Effector memory CD4-positive, alpha-beta T cell (primary cell): ENCODE data around the gene PRKCD.

Source experiments
- DNase-seq, 3 donors: peaks; one replicate each; pipeline ENCODE4 v3.0.0-alpha.2; 2020
- H3K27ac ChIP-seq: 2 replicates; pipeline ENCODE4 v1.7.0; 2013; ENCODE audit warnings: mild to moderate bottlenecking, low read length, moderate library complexity; ENCODE audit not compliant: insufficient read depth, poor library complexity, severe bottlenecking
- H3K27me3 ChIP-seq: replicated peaks from 2 replicates; pipeline ENCODE4 v1.7.0; 2013; ENCODE audit warnings: mild to moderate bottlenecking, low read length; ENCODE audit not compliant: insufficient read depth, control insufficient read depth, poor library complexity, severe bottlenecking
- H3K36me3 ChIP-seq: 2 replicates; pipeline ENCODE4 v1.7.0; 2013; ENCODE audit warnings: mild to moderate bottlenecking, low read length, moderate library complexity; ENCODE audit not compliant: control insufficient read depth, insufficient read depth
- H3K4me1 ChIP-seq: 2 replicates; pipeline ENCODE4 v1.7.0; 2013; ENCODE audit warnings: low read length, mild to moderate bottlenecking; ENCODE audit not compliant: control insufficient read depth, insufficient read depth, poor library complexity, severe bottlenecking
- H3K4me3 ChIP-seq: 2 replicates; pipeline ENCODE4 v1.7.0; 2013; ENCODE audit warnings: low read length, low read depth, mild to moderate bottlenecking; ENCODE audit not compliant: insufficient read depth, poor library complexity, severe bottlenecking
- H3K9me3 ChIP-seq: 2 replicates; pipeline ENCODE4 v1.7.0; 2013; ENCODE audit warnings: mild to moderate bottlenecking, low read length, moderate library complexity; ENCODE audit not compliant: control insufficient read depth

The PRKCD gene

DNA sequence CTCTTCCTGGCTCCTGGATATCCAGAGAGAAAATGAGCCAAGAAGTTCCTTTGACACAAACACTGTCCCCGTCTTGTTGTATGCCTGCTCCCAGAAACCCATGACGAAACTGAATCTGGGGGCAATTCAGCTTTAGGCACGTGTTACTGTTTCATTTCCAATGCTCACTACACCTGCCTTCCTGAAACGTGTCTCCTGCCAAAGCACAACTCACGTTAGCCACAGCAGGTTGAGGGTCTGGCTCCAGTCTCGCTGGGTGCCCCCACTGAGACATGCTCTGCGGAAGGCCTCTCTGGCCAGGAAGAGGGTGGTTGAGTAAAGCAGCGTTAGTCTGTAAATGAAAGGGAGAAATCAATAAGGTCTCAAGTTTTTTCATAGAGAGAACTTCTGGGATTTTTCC is 37.5 kb upstream of the PRKCD start:
- no peaks in the 10 kb centered on the region for H3K9me3 ChIP-seq
- no peak overlapping the region for H3K4me3 ChIP-seq
- DNase-seq: no peak
- H3K36me3 ChIP-seq: peaks cover 64% of the 10 kb centered on the region
- H3K27ac ChIP-seq: no peak overlapping the region
- H3K27me3 ChIP-seq: no peaks in the 10 kb centered on the region
- no peaks in the 10 kb centered on the region for H3K4me1 ChIP-seq

DNA sequence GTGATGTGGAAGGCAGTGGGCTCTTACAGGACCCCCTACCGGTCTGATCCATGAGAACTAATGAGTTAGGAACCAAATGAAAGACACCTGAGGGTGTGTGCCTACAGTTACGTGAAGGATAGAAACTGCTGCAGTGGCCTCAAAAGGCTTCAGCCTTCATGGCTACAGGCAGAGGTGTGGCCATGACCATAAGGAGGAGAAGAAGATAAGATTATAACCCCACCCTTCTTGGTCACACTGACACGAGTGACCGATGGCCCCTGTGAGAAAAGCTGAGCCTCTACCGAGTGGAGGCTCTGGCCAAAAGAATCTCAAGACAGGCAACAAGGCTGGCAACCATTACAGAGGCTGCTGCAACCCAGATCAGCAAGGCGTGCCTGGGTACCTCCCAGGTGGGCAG is 37.1 kb upstream of the PRKCD start:
- Histone ChIP-seq H3K4me1 (no peaks in the 10 kb centered on the region), H3K27me3 (no peaks in the 10 kb centered on the region), H3K9me3 (no peaks in the 10 kb centered on the region), H3K4me3 (no peak overlapping the region), H3K36me3 (peaks cover 62% of the 10 kb centered on the region), H3K27ac (no peak overlapping the region)
- no peak for DNase-seq

GRCh38 chr3:53126601-53127000 is 34.4 kb upstream of the PRKCD start:
- H3K27ac ChIP-seq: no peak overlapping the region
- H3K9me3 ChIP-seq: no peaks in the 10 kb centered on the region
- peaks cover 37% of the 10 kb centered on the region for H3K36me3 ChIP-seq
- H3K27me3 ChIP-seq: no peaks in the 10 kb centered on the region
- peaks cover 16% of the 10 kb centered on the region for H3K4me1 ChIP-seq
- H3K4me3 ChIP-seq: no peak overlapping the region
- no peak for DNase-seq

DNA sequence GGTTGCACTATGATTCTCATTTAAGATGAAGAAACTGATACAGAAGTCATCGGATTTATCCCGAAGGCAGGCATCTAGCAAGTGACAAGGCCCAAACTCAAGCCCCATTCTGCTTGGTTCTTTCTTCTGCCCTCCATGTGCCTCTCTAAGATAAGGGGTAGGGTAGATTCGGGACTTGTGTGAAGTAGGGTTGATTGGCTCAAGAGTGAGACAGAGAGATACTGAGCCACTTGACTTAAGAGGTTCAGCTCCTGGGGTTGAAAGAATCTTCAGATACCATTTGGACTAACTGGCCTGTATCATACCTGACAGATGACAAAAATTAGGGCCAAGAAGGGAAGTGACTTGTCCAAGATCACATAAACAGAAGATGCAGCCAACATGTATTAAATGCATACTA is 31.7 kb upstream of the PRKCD start:
- peak overlapping the region; percentile 90 for H3K4me3 ChIP-seq
- peaks cover 13% of the 10 kb centered on the region for H3K36me3 ChIP-seq
- H3K27me3 ChIP-seq: no peaks in the 10 kb centered on the region
- peaks cover 16% of the 10 kb centered on the region for H3K4me1 ChIP-seq
- H3K27ac ChIP-seq: peak overlapping the region; percentile 95
- DNase-seq: no peak
- H3K9me3 ChIP-seq: no peaks in the 10 kb centered on the region

DNA sequence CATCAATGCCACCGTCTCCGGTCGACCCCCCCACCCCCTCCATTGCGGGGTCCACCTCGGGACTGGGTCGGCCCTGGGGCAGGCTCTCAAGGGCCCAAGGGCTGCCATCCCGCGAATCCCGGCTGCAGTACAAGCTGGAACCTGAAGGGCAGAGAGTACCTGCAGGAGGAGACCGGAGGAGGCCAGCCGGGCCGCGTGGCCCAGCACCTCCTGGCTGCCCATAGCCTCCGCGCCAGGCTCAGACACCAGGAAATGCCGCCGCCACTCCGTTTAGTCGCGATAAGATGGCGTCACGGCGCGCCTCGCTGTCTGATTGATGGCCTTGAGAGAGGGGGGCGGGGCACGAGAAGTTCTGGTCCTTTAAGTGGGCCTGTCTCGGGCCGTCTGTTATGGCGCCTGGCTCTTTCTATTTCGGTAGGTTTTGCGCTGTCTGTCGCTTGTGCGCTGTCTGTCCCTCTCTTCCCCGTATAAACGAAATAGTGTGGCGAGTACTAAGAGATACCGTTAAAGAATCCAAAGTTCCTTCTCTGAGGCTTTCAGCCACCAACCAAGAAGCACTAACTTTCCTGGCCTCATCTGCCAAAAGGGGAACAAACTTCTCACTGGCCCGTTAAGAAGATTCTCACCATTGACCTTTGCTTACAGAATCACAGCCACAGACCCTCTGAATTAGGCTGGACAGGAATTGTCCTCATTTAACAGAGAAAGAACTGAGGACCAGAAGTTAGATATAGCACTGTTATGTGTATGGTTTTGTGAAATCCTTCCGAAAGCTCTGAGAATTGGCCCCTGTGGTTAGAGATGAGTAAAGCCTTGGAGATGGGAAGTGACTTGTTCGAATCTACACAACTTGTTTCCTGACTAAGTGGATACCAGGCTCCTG is 30.6 kb upstream of the PRKCD start, which contains the start of gene RFT1:
TSS of gene RFT1 (minus strand) at position 257 of the 883 bp plus-strand sequence. CDS start at position 222, 35 bp downstream.
- Histone ChIP-seq H3K4me1 (peaks cover 16% of the 10 kb centered on the region), H3K27ac (peak within 1 kb of the TSS; percentile 95), H3K9me3 (no peaks in the 10 kb centered on the region), H3K4me3 (peak within 1 kb of the TSS; percentile 90), H3K27me3 (no peaks in the 10 kb centered on the region), H3K36me3 (peaks cover 2% of the 10 kb centered on the region)
- peak; percentile 94 to 97 (median 96) for DNase-seq

- Histone ChIP-seq H3K27ac (peak overlapping the region; percentile 95), H3K27me3 (no peaks in the 10 kb centered on the region), H3K4me1 (peaks cover 16% of the 10 kb centered on the region), H3K36me3 (no peaks in the 10 kb centered on the region), H3K4me3 (peak overlapping the region; percentile 90), H3K9me3 (no peaks in the 10 kb centered on the region)
- no peak for DNase-seq
Measured at GRCh38 chr3:53131096-53131495, 29.9 kb upstream of the PRKCD start.

- Histone ChIP-seq H3K27ac (no peak overlapping the region), H3K36me3 (no peaks in the 10 kb centered on the region), H3K27me3 (no peaks in the 10 kb centered on the region), H3K9me3 (no peaks in the 10 kb centered on the region), H3K4me3 (no peak overlapping the region), H3K4me1 (peaks cover 16% of the 10 kb centered on the region)
- no peak for DNase-seq
Measured at GRCh38 chr3:53132347-53132746, 28.7 kb upstream of the PRKCD start.

- DNase-seq: peak; percentile 20 to 43 (median 22)
- H3K4me3 ChIP-seq: no peak overlapping the region
Measured at GRCh38 chr3:53134631-53135232, 26.3 kb upstream of the PRKCD start.

GRCh38 chr3:53137221-53137620 is 23.8 kb upstream of the PRKCD start:
- no peaks in the 10 kb centered on the region for H3K4me1 ChIP-seq
- no peak overlapping the region for H3K27ac ChIP-seq
- no peaks in the 10 kb centered on the region for H3K36me3 ChIP-seq
- no peaks in the 10 kb centered on the region for H3K27me3 ChIP-seq
- H3K9me3 ChIP-seq: no peaks in the 10 kb centered on the region
- no peak for DNase-seq
- no peak overlapping the region for H3K4me3 ChIP-seq

More at GRCh38 chr3:53134631-53135232, 26.3 kb upstream of the PRKCD start:
- Histone ChIP-seq H3K36me3 (no peaks in the 10 kb centered on the region), H3K27me3 (no peaks in the 10 kb centered on the region), H3K27ac (no peak overlapping the region), H3K9me3 (no peaks in the 10 kb centered on the region), H3K4me1 (peaks cover 9% of the 10 kb centered on the region)

- no peak for DNase-seq
- Histone ChIP-seq H3K36me3 (no peaks in the 10 kb centered on the region), H3K4me1 (no peaks in the 10 kb centered on the region), H3K27me3 (no peaks in the 10 kb centered on the region), H3K27ac (no peak overlapping the region), H3K9me3 (no peaks in the 10 kb centered on the region), H3K4me3 (no peak overlapping the region)
Measured at GRCh38 chr3:53137835-53138446, 23.1 kb upstream of the PRKCD start.
